HG03025 (cell line): ENCODE data around the gene CNOT4.
"Not testable (repeated sequence)": the region's sequence is repeated elsewhere in the genome, so short reads cannot be mapped to it uniquely, and the experiment has no call there.

ENCODE experiments used
- ATAC-seq: cut with Tn5 transposase; IDR thresholded peaks from one replicate; pipeline ENCODE4 v1.9.1; 2021; ENCODE audit warnings: mild to moderate bottlenecking, moderate library complexity; ENCODE audit not compliant: unreplicated experiment, low FRiP score

Gene CNOT4

GRCh38 chr7:135517060-135517459, 7.2 kb upstream of the CNOT4 start:
- ATAC-seq = no peak

- no peak for ATAC-seq
These were observed 5.0 kb upstream of the CNOT4 start for GRCh38 chr7:135514856-135515255.

GRCh38 chr7:135512135-135512887, 2.4 kb upstream of the CNOT4 start:
- no peak for ATAC-seq

- no peak for ATAC-seq
These were observed 786 bp upstream of the CNOT4 start for GRCh38 chr7:135510592-135511183.

- ATAC-seq = no peak
These were observed 388 bp downstream of the CNOT4 start for GRCh38 chr7:135509589-135509838.

- peak; percentile 13 for ATAC-seq
These were observed 866 bp downstream of the CNOT4 start for GRCh38 chr7:135508883-135509588.

GRCh38 chr7:135501402-135501801, 8.5 kb downstream of the CNOT4 start:
- no peak for ATAC-seq

- ATAC-seq = no peak
These were observed 10.1 kb downstream of the CNOT4 start for GRCh38 chr7:135499818-135500217.

- ATAC-seq = not testable (repeated sequence)
These were observed 12.7 kb downstream of the CNOT4 start for GRCh38 chr7:135497161-135497560.

- ATAC-seq = no peak
These were observed 16.5 kb downstream of the CNOT4 start for GRCh38 chr7:135493362-135493761.

GRCh38 chr7:135492151-135492550, 17.8 kb downstream of the CNOT4 start:
- no peak for ATAC-seq

GRCh38 chr7:135490783-135491182, 19.1 kb downstream of the CNOT4 start:
- ATAC-seq = no peak

- ATAC-seq = no peak
These were observed 20.1 kb downstream of the CNOT4 start for GRCh38 chr7:135489791-135490190.

- no peak for ATAC-seq
These were observed 23.5 kb downstream of the CNOT4 start for GRCh38 chr7:135486261-135486920.

GRCh38 chr7:135481598-135481979, 28.3 kb downstream of the CNOT4 start:
- no peak for ATAC-seq

- ATAC-seq = no peak
These were observed 28.8 kb downstream of the CNOT4 start for GRCh38 chr7:135480966-135481597.

- no peak for ATAC-seq
These were observed 34.4 kb downstream of the CNOT4 start for GRCh38 chr7:135475521-135475920.

- not testable (repeated sequence) for ATAC-seq
These were observed 40.2 kb downstream of the CNOT4 start for GRCh38 chr7:135469705-135470104.

- no peak for ATAC-seq
These were observed 42.6 kb downstream of the CNOT4 start for GRCh38 chr7:135467207-135467711.

- ATAC-seq = no peak
These were observed 43.3 kb downstream of the CNOT4 start for GRCh38 chr7:135466442-135467206.
